Thyroid gland (tissue), 4 donors: ENCODE measurements around the gene KRTAP10-9. TPM values are rescaled to one million over a fixed set of nuclear protein-coding genes. Genes with fewer than 3 reads are reported as not detected.

ENCODE experiments used
- DNase-seq, 2 donors: peaks; one replicate each; pipeline ENCODE4 v3.0.0-alpha.2; 2019
- H3K27ac ChIP-seq, 3 donors: fragments of 200-600 bp; sonication (generic); 1 replicate in 2 of 3; 2 replicates in 1 of 3; pipeline ENCODE4 v1.5.1; 2016 to 2019; ENCODE audit warnings: mild to moderate bottlenecking in 1 of 3, moderate library complexity in 1 of 3
- H3K27me3 ChIP-seq: fragments of 200-600 bp; sonication (generic); one replicate; pipeline ENCODE4 v1.5.1; 2019
- H3K36me3 ChIP-seq, 2 donors: fragments of 200-600 bp; sonication (generic); one replicate each; pipeline ENCODE4 v1.5.1; 2016 to 2019
- H3K4me1 ChIP-seq, 2 donors: fragments of 200-600 bp; sonication (generic); one replicate each; pipeline ENCODE4 v1.5.1; 2017 to 2019
- H3K4me3 ChIP-seq, 3 donors: fragments of 200-600 bp; sonication (generic); replicated peaks in 1 of 3; 1 replicate in 2 of 3; 2 replicates in 1 of 3; pipeline ENCODE4 v1.5.1; 2016; ENCODE audit warnings: mild to moderate bottlenecking in 1 of 3
- H3K9me3 ChIP-seq: fragments of 200-600 bp; sonication (generic); one replicate; pipeline ENCODE4 v1.5.1; 2017
- POLR2A ChIP-seq, 2 donors: fragments of 450-650 bp; IDR thresholded peaks; one replicate each; pipeline ENCODE4 v1.6.1; 2017; ENCODE audit warnings: antibody characterized with exemption in 2 of 2, mild to moderate bottlenecking in 2 of 2, moderate library complexity in 1 of 2
- WGBS, 2 donors: methylation state at CpG; one replicate each; pipeline ENCODE4 v1.1.5; 2017; 5-methylcytosine and 5-hydroxymethylcytosine counted together
- intact Hi-C: fragments of 100-400 bp; cut with DNase I; formaldehyde crosslinking; loops from one replicate; pipeline ENCODE4 v1.15.1; 2023
- total RNA-seq, 4 donors: library from RNA; depleted of rRNA; stranded (reverse); fragments of >200 nt; gene quantifications; one replicate each; pipeline ENCODE4 v1.2.3, GENCODE V29; 2016
- TF ChIP-seq, protein P1 (sequence below), 6 experiments: fragments of 200-600 bp in 3 of 6; fragments of 450-650 bp in 3 of 6; sonication (generic) in 3 of 6; IDR thresholded peaks; one replicate each; pipeline ENCODE4 v1.5.1; 2016 to 2019; ENCODE audit warnings: antibody characterized with exemption in 6 of 6, mild to moderate bottlenecking in 2 of 6, inconsistent platforms in 1 of 6, moderate library complexity in 1 of 6

KRTAP10-9 gene
- total RNA-seq, 4 donors from 2014 or later: not detected

DNA sequence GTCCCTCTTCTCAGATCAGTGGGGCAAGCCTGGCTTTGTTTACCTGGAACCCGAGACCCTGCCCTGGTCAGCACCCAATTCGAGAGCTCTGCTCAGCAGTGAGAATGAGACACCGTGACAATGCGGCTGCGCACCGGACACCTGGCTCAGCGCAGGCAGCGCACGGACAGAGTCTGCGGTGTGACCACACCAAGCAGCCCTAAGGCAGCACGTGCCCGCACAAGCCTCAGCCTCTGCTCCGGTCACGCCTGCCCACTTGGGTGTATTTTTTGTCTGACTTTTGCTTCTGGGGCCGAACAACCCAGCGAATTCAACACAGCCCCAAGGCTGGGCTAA, 10.3 kb upstream of the KRTAP10-9 start:
- WGBS, 2 donors: 85 to 88% methylated on average over 16 of the region's 16 CpGs
- DNase-seq: no peak
- intact Hi-C loops: no loop called here
- TF ChIP-seq, protein P1, sequence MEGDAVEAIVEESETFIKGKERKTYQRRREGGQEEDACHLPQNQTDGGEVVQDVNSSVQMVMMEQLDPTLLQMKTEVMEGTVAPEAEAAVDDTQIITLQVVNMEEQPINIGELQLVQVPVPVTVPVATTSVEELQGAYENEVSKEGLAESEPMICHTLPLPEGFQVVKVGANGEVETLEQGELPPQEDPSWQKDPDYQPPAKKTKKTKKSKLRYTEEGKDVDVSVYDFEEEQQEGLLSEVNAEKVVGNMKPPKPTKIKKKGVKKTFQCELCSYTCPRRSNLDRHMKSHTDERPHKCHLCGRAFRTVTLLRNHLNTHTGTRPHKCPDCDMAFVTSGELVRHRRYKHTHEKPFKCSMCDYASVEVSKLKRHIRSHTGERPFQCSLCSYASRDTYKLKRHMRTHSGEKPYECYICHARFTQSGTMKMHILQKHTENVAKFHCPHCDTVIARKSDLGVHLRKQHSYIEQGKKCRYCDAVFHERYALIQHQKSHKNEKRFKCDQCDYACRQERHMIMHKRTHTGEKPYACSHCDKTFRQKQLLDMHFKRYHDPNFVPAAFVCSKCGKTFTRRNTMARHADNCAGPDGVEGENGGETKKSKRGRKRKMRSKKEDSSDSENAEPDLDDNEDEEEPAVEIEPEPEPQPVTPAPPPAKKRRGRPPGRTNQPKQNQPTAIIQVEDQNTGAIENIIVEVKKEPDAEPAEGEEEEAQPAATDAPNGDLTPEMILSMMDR (IDR thresholded peaks at IDR 0.05): no peak
- TF ChIP-seq POLR2A (IDR thresholded peaks at IDR 0.05): no peak
- Histone ChIP-seq H3K4me1 (no peaks in the 10 kb centered on the region), H3K4me3 (no peak overlapping the region), H3K9me3 (no peaks in the 10 kb centered on the region), H3K36me3 (no peaks in the 10 kb centered on the region), H3K27ac (no peak overlapping the region), H3K27me3 (no peaks in the 10 kb centered on the region)

DNA sequence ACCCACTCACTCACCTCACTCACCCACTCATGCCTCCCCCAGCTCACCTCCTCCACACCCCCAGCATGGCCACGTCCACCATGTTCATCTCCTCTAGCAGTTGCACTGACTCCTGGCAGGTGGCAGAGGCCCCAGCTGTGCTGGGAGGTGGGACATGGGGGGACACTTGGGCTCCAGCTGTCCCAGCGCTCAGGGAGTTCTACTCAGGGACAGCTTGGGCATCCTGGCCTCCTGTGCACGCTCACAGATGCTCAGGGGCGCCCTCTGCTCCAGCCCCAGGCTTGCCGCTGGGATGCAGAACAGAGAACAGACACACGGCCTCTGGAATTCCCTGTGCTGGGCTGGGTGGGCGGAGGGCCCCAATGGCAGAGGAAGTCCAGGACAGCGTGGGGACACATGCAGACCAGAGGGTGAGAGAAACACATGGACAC, 9.8 kb upstream of the KRTAP10-9 start:
- no peaks in the 10 kb centered on the region for H3K9me3 ChIP-seq
- no peaks in the 10 kb centered on the region for H3K27me3 ChIP-seq
- TF ChIP-seq POLR2A (IDR thresholded peaks at IDR 0.05): no peak
- TF ChIP-seq, protein P1 (IDR thresholded peaks at IDR 0.05): no peak
- H3K4me1 ChIP-seq: no peaks in the 10 kb centered on the region
- DNase-seq: no peak
- WGBS, 2 donors: 71 to 79% methylated on average over 6 to 7 of the region's 8 CpGs
- no peak overlapping the region for H3K4me3 ChIP-seq
- intact Hi-C loops: no loop called here
- no peak overlapping the region for H3K27ac ChIP-seq
- H3K36me3 ChIP-seq: no peaks in the 10 kb centered on the region

DNA sequence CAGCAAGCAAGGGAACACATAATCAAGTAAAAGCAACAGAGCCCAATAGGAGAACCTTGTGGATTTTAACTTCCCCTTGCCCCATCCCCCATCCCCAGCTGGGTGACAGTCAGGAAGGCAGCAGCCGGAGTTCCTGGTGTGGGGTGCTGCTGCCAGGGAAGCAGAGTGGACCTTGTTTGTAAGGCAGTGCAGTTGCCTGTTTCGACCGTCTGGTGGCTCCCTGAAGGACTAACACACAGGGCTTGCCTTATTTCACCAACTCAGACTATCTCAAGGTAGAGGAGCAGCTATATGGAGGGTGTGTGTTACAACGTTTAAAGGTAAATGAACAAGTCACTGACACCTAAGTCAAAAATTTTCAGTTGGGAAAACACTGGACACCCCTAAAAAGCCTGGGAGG, 8.4 kb upstream of the KRTAP10-9 start:
- intact Hi-C loops: no loop called here
- Histone ChIP-seq H3K4me3 (no peak overlapping the region), H3K27me3 (no peaks in the 10 kb centered on the region), H3K36me3 (no peaks in the 10 kb centered on the region), H3K9me3 (no peaks in the 10 kb centered on the region), H3K27ac (no peak overlapping the region), H3K4me1 (no peaks in the 10 kb centered on the region)
- TF ChIP-seq POLR2A (IDR thresholded peaks at IDR 0.05): no peak
- TF ChIP-seq, protein P1 (IDR thresholded peaks at IDR 0.05): peak in 1 of 6 experiments; percentile 19
- 41 to 46% methylated on average over 4 of the region's 4 CpGs for WGBS, 2 donors
- DNase-seq: no peak

DNA sequence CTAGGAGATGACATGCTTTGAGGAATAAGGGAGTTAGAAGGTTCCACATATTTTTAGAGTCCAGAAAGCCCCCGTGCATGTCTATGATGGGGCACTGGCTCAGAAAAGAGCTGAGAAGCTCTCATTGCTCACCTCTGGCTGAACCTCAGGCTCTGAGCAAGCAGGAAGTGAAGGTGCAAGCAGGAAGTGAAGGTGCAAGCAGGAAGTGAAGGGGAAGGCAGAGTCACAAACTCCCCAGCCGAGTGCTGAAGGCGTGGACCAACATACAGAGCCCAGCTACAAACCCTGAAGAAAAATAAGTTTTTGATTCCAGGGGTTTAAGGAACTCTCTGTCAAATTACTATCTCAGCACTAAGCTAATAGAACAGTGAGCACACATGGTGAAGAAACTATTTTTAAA, 8.0 kb upstream of the KRTAP10-9 start:
- Histone ChIP-seq H3K4me3 (no peak overlapping the region), H3K9me3 (no peaks in the 10 kb centered on the region), H3K4me1 (no peaks in the 10 kb centered on the region), H3K27me3 (no peaks in the 10 kb centered on the region), H3K36me3 (no peaks in the 10 kb centered on the region), H3K27ac (no peak overlapping the region)
- intact Hi-C loops: no loop called here
- WGBS, 2 donors: 72 to 76% methylated on average over 3 of the region's 3 CpGs
- DNase-seq: no peak
- TF ChIP-seq POLR2A (IDR thresholded peaks at IDR 0.05): no peak
- TF ChIP-seq, protein P1 (IDR thresholded peaks at IDR 0.05): no peak

DNA sequence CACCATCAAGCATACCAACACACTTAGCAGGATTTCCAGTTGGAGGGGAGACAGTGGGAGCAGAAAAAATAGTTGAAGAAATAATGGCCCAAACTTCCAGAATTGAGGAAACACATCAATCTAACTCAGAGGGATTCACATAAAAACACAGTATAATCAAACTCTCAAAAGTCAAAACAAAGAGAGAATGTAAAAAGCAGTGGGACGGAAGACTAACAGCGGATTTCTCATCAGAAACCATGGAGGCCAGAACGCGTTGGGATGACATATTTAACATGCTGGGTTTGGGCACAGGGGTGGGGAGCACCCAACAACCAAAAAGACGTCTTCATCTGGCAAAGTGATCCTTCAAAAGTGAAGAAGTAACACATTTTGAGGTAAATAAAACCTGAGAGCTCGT, 7.0 kb upstream of the KRTAP10-9 start:
- H3K36me3 ChIP-seq: no peaks in the 10 kb centered on the region
- no peak for DNase-seq
- no peak overlapping the region for H3K4me3 ChIP-seq
- TF ChIP-seq POLR2A (IDR thresholded peaks at IDR 0.05): no peak
- TF ChIP-seq, protein P1 (IDR thresholded peaks at IDR 0.05): no peak
- no peaks in the 10 kb centered on the region for H3K4me1 ChIP-seq
- H3K27me3 ChIP-seq: no peaks in the 10 kb centered on the region
- no peaks in the 10 kb centered on the region for H3K9me3 ChIP-seq
- WGBS, 2 donors: 88 to 91% methylated on average over 6 of the region's 6 CpGs
- no peak overlapping the region for H3K27ac ChIP-seq
- intact Hi-C loops: no loop called here
